GM12878 (cell line): Measurements from ENCODE around the gene TK1. TPM values are rescaled to one million over a fixed set of nuclear protein-coding genes. Genes with fewer than 3 reads are reported as not detected.

Experiments
- ATAC-seq: fragments of 200-7000 bp; cut with Tn5 transposase; 3 replicates; pipeline ENCODE4 v1.9.1; 2020; ENCODE audit warnings: mild to moderate bottlenecking, moderate library complexity
- BruUV-seq: library from RNA; stranded (reverse); fragments of 400-500 nt; replicated peaks from 2 replicates; lab custom pipeline; 2021; lab: Mats Ljungman, UMichigan
- CTCF ChIA-PET: fragments of 300-600 bp; sonication (Branson Sonifier 250); formaldehyde crosslinking; extraction: SDS; loops from one replicate; lab custom pipeline; 2021; ENCODE audit warnings: inconsistent platforms; lab: Yijun Ruan, JAX
- POLR2A ChIA-PET: fragments of 350-600 bp; formaldehyde crosslinking; extraction: SDS; loops from one replicate; lab custom pipeline; 2021; ENCODE audit warnings: inconsistent platforms; lab: Charles Lee
- RAD21 ChIA-PET: fragments of 300-600 bp; sonication (Branson Sonifier 250); formaldehyde crosslinking; loops from one replicate; lab custom pipeline; 2023; ENCODE audit warnings: antibody characterized with exemption; ENCODE audit not compliant: unreplicated experiment; lab: Charles Lee
- SMC1A ChIA-PET: fragments of 300-600 bp; sonication (Branson Sonifier 250); formaldehyde crosslinking; loops from one replicate; lab custom pipeline; 2023; ENCODE audit not compliant: unreplicated experiment, uncharacterized antibody; lab: Charles Lee
- DNase-seq: peaks from one replicate; pipeline ENCODE4 v3.0.0-alpha.2; 2011; ENCODE audit warnings: low read depth, low spot score
- FAIRE-seq: peaks from 3 replicates; lab custom pipeline; 2011; peaks lifted over from hg19 to GRCh38; lab: Jason Lieb, UNC
- H2AFZ ChIP-seq: 2 replicates; pipeline ENCODE4 v1.6.0; 2011; ENCODE audit warnings: low read depth, low read length, control low read depth; ENCODE audit not compliant: control insufficient read depth
- H3K27ac ChIP-seq: 2 replicates; pipeline ENCODE4 v1.5.1; 2011; ENCODE audit warnings: control low read depth; ENCODE audit not compliant: control insufficient read depth, insufficient read depth
- H3K27me3 ChIP-seq, 2 experiments: replicated peaks in 1 of 2; 2 replicates each; pipeline versions ENCODE4 v1.6.0 to v1.6.1; 2011; ENCODE audit warnings: low read length in 1 of 2; ENCODE audit not compliant: control insufficient read depth in 2 of 2, insufficient read depth in 2 of 2
- H3K36me3 ChIP-seq, 2 experiments: 2 replicates each; pipeline ENCODE4 v1.5.1; 2011; ENCODE audit warnings: low read length in 1 of 2; ENCODE audit not compliant: control insufficient read depth in 2 of 2, insufficient read depth in 2 of 2
- H3K4me1 ChIP-seq: 2 replicates; pipeline ENCODE4 v1.6.1; 2011; ENCODE audit warnings: mild to moderate bottlenecking, low read length, moderate library complexity, mixed read lengths; ENCODE audit not compliant: control insufficient read depth, insufficient read depth
- H3K4me2 ChIP-seq: 2 replicates; pipeline ENCODE4 v1.6.0; 2011; ENCODE audit warnings: control low read depth; ENCODE audit not compliant: control insufficient read depth, insufficient read depth
- H3K4me3 ChIP-seq: fragments of 200-600 bp; sonication (generic); 2 replicates; pipeline ENCODE4 v1.5.1; 2016
- H3K79me2 ChIP-seq: 2 replicates; pipeline ENCODE4 v1.6.0; 2011; ENCODE audit warnings: low read length; ENCODE audit not compliant: control insufficient read depth, insufficient read depth
- H3K9ac ChIP-seq: 2 replicates; pipeline ENCODE4 v1.8.0; 2011; ENCODE audit warnings: low read length, control low read depth, mixed read lengths; ENCODE audit not compliant: control insufficient read depth, insufficient read depth
- H3K9me3 ChIP-seq: replicated peaks from 3 replicates; pipeline ENCODE4 v1.5.1; 2011; ENCODE audit warnings: mild to moderate bottlenecking, low read length; ENCODE audit not compliant: control insufficient read depth, insufficient read depth
- H4K20me1 ChIP-seq: 2 replicates; pipeline ENCODE4 v1.6.0; 2011; ENCODE audit not compliant: control insufficient read depth, insufficient read depth
- CTCF ChIP-seq, 3 experiments: IDR thresholded peaks in 2 of 3; conservative IDR thresholded peaks in 1 of 3; 2 replicates each; pipeline ENCODE4 v1.5.1; 2011; ENCODE audit warnings: low read depth in 3 of 3, low read length in 3 of 3, mild to moderate bottlenecking in 3 of 3, control low read depth in 2 of 3, moderate library complexity in 2 of 3, inconsistent platforms in 1 of 3, mixed read lengths in 1 of 3; ENCODE audit not compliant: control insufficient read depth in 2 of 3, insufficient read depth in 1 of 3; ENCODE audit errors: extremely low read depth in 1 of 3
- EED ChIP-seq: sonication (generic); IDR thresholded peaks from 2 replicates; pipeline ENCODE4 v1.6.1; 2016; ENCODE audit warnings: antibody characterized with exemption, low read depth
- IRF4 ChIP-seq: IDR thresholded peaks from 2 replicates; pipeline ENCODE4 v1.6.1; 2011; ENCODE audit warnings: low read depth, low read length
- MTA3 ChIP-seq: IDR thresholded peaks from 2 replicates; pipeline ENCODE4 v1.6.1; 2012; ENCODE audit warnings: low read length, inconsistent platforms, borderline replicate concordance
- PRDM15 ChIP-seq: fragments of 450-650 bp; formaldehyde crosslinking; IDR thresholded peaks from 2 replicates; pipeline ENCODE4 v1.4.0; 2020; ENCODE audit warnings: mild to moderate bottlenecking, moderate library complexity
- RFX5 ChIP-seq: IDR thresholded peaks from 2 replicates; pipeline ENCODE4 v1.6.1; 2011; ENCODE audit warnings: low read depth, low read length, improper control_type of control experiment
- WRNIP1 ChIP-seq: IDR thresholded peaks from 2 replicates; pipeline ENCODE4 v1.6.1; 2011; ENCODE audit warnings: low read depth, low read length, improper control_type of control experiment, borderline replicate concordance
- ZNF24 ChIP-seq: fragments of 450-650 bp; IDR thresholded peaks from 2 replicates; pipeline ENCODE4 v1.6.1; 2017; ENCODE audit warnings: antibody characterized with exemption, mild to moderate bottlenecking
- ZNF622 ChIP-seq: fragments of 450-650 bp; IDR thresholded peaks from 2 replicates; pipeline ENCODE4 v1.6.1; 2017; ENCODE audit warnings: mild to moderate bottlenecking, inconsistent platforms
- WGBS: methylation state at CpG from one replicate; pipeline ENCODE4 v1.1.6; 2016; ENCODE audit warnings: low lambda C conversion rate; ENCODE audit not compliant: insufficient replicate concordance, insufficient coverage; ENCODE audit errors: missing lambda C conversion rate; 5-methylcytosine and 5-hydroxymethylcytosine counted together
- in situ Hi-C: fragments of 300-500 bp; cut with MboI; formaldehyde crosslinking; loops from 9 replicates; pipeline ENCODE4 v1.14.3; 2018; ENCODE audit warnings: mixed read lengths
- intact Hi-C: fragments of 100-400 bp; cut with micrococcal nuclease; formaldehyde crosslinking; loops from one replicate; pipeline ENCODE4 v1.14.2; 2022; ENCODE audit not compliant: unreplicated experiment
- polyA plus RNA-seq, 11 experiments: library from polyadenylated mRNA; depleted of rRNA in 4 of 11; unstranded in 6 of 11; stranded (reverse) in 5 of 11; fragments of >200 nt; fragmentation: Nextera tagmentation in 4 of 11; fragmentation: Illumina TruSeq in 1 of 11; extraction: Ambion mirVana in 4 of 11; extraction: Trizol in 1 of 11; gene quantifications; 1 replicate in 1 of 11; 2 replicates in 10 of 11; pipeline versions ENCODE4 v1.2.1 to v1.2.3, GENCODE V29; 2011 to 2016; ENCODE audit warnings: inconsistent platforms in 2 of 11, missing spikeins in 2 of 11, low read depth in 1 of 11
- total RNA-seq, 4 experiments: library from RNA; depleted of rRNA in 3 of 4; stranded (reverse); fragments of >200 nt in 3 of 4; fragmentation: Illumina TruSeq in 1 of 4; extraction: Trizol in 1 of 4; gene quantifications; 2 replicates each; pipeline versions ENCODE4 v1.2.1 to v1.2.3, GENCODE V29; 2013 to 2021
- TF ChIP-seq, protein P1 (sequence below): fragments of 450-650 bp; IDR thresholded peaks from 2 replicates; pipeline ENCODE4 v1.6.1; 2018; ENCODE audit warnings: mild to moderate bottlenecking, low read depth, moderate library complexity; ENCODE audit not compliant: partially characterized antibody
- TF ChIP-seq, protein P2 (sequence below): IDR thresholded peaks from 2 replicates; pipeline ENCODE4 v1.6.1; 2012; ENCODE audit warnings: low read depth, low read length, improper control_type of control experiment
- TF ChIP-seq, protein P3 (sequence below): fragments of 150-350 bp; IDR thresholded peaks from 2 replicates; pipeline ENCODE4 v1.6.1; 2014; ENCODE audit warnings: mild to moderate bottlenecking, low read depth, low read length

Gene TK1
- total and polyA plus RNA-seq, 10 of the 15 experiments (the other 5 are each of a cell fraction or from before 2014, with no cell fraction given), result 4.6 to 175 (median 77.9) TPM

- Histone ChIP-seq H3K4me1 (peaks cover under 1% of the 10 kb centered on the region; the same call in 1 of the 2 replicates), H3K36me3 (peaks cover 7 to 13% of the 10 kb centered on the region in 2 experiments; a peak in 3 of 4 replicates), H3K9me3 (no peaks in the 10 kb centered on the region), H3K9ac (no peak overlapping the region), H3K79me2 (no peaks in the 10 kb centered on the region), H2AFZ (no peak overlapping the region), H3K27ac (no peak overlapping the region), H4K20me1 (no peaks in the 10 kb centered on the region), H3K27me3 (peaks cover 5 to 6% of the 10 kb centered on the region in 2 experiments; a peak in 2 of 4 replicates), H3K4me2 (no peak overlapping the region), H3K4me3 (no peak overlapping the region)
- WGBS, result 36% methylated on average over 10 of the region's 10 CpGs
- CTCF ChIA-PET, result interaction anchor here (0.9 to 1.9 kb wide), 2 partner anchors 24 to 208 kb away, joined by 5 to 6 read pairs; no protein-coding TSS in a partner anchor
- no peak for DNase-seq
- ATAC-seq, result no peak
- intact Hi-C loops (no loop called here), in situ Hi-C loops (no loop called here)
- POLR2A ChIA-PET, result no interaction called here
- SMC1A ChIA-PET, result no interaction called here
- RAD21 ChIA-PET, result no interaction called here
- FAIRE-seq, result no peak
- no TSS peak for BruUV-seq
- TF ChIP-seq IRF4 (no peak), ZNF622 (no peak), CTCF (IDR thresholded peaks at IDR 0.05 in 2 of 3, conservative IDR thresholded peaks at IDR 0.05 in 1 of 3; ENCODE audit: control insufficient read depth in 2 of 3, extremely low read depth in 1 of 3, insufficient read depth in 1 of 3, low read depth in 3 of 3, low read length in 3 of 3) (no peak), EED (no peak), ZNF24 (no peak), WRNIP1 (no peak), PRDM15 (CRISPR knock-in tag) (no peak), MTA3 (no peak), RFX5 (no peak)
- TF ChIP-seq, protein P1, sequence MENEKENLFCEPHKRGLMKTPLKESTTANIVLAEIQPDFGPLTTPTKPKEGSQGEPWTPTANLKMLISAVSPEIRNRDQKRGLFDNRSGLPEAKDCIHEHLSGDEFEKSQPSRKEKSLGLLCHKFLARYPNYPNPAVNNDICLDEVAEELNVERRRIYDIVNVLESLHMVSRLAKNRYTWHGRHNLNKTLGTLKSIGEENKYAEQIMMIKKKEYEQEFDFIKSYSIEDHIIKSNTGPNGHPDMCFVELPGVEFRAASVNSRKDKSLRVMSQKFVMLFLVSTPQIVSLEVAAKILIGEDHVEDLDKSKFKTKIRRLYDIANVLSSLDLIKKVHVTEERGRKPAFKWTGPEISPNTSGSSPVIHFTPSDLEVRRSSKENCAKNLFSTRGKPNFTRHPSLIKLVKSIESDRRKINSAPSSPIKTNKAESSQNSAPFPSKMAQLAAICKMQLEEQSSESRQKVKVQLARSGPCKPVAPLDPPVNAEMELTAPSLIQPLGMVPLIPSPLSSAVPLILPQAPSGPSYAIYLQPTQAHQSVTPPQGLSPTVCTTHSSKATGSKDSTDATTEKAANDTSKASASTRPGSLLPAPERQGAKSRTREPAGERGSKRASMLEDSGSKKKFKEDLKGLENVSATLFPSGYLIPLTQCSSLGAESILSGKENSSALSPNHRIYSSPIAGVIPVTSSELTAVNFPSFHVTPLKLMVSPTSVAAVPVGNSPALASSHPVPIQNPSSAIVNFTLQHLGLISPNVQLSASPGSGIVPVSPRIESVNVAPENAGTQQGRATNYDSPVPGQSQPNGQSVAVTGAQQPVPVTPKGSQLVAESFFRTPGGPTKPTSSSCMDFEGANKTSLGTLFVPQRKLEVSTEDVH, result no peak
- TF ChIP-seq, protein P2, sequence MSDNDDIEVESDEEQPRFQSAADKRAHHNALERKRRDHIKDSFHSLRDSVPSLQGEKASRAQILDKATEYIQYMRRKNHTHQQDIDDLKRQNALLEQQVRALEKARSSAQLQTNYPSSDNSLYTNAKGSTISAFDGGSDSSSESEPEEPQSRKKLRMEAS, result no peak
- TF ChIP-seq, protein P3, sequence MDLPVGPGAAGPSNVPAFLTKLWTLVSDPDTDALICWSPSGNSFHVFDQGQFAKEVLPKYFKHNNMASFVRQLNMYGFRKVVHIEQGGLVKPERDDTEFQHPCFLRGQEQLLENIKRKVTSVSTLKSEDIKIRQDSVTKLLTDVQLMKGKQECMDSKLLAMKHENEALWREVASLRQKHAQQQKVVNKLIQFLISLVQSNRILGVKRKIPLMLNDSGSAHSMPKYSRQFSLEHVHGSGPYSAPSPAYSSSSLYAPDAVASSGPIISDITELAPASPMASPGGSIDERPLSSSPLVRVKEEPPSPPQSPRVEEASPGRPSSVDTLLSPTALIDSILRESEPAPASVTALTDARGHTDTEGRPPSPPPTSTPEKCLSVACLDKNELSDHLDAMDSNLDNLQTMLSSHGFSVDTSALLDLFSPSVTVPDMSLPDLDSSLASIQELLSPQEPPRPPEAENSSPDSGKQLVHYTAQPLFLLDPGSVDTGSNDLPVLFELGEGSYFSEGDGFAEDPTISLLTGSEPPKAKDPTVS, result no peak
Measured at GRCh38 chr17:78227455-78227916, 40.6 kb upstream of the TK1 start.
